Fibroblast of skin of left biceps (primary cell): ENCODE measurements around the gene NETO2.
"Not testable (repeated sequence)": the region's sequence is repeated elsewhere in the genome, so short reads cannot be mapped to it uniquely, and the experiment has no call there.

Experiments
- DNase-seq, 2 experiments: peaks; one replicate each; pipeline ENCODE4 v3.0.0-alpha.2; 2013; ENCODE audit warnings: low read depth in 2 of 2

The NETO2 gene

GRCh38 chr16:47143677-47144558 lies at the start of gene NETO2:
Gene NETO2, minus strand, starts transcription at chr16:47143945. Its CDS starts 333 bp downstream, at chr16:47143612.
- DNase-seq: no peak

GRCh38 chr16:47182318-47182717 lies 38.6 kb upstream of the NETO2 start:
- DNase-seq: no peak

DNA sequence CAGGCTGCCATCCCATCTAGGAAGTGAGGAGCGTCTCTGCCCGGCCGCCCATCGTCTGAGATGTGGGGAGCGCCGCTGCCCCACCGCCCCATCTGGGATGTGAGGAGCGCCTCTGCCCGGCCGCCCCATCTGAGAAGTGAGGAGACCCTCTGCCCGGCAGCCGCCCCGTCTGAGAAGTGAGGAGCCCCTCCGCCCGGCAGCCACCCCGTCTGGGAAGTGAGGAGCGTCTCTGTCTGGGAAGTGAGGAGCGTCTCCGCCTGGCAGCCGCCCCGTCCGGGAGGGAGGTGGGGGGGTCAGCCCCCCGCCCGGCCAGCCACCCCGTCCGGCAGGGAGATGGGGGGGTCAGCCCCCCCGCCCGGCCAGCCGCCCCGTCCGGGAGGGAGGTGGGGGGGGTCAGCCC lies 37.3 kb upstream of the NETO2 start:
- DNase-seq: not testable (repeated sequence)

DNA sequence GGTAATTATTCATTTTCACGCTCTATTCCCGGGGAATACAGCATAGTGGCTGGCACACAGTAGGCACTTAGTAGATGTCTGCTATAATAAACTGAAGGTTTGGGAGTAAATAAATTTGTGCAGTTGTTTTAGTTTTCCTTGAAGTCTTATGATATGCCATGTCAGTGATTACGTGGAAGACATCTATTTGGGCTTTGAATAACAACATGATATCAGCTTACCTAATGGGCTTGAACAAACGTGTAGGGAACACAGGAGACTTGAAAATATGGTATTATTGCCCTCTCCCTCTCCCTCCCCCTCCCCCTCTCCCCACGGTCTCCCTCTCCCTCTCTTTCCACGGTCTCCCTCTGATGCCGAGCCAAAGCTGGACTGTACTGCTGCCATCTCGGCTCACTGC lies 36.3 kb upstream of the NETO2 start:
- no peak for DNase-seq

- no peak for DNase-seq
Observed at GRCh38 chr16:47175152-47175551, 31.4 kb upstream of the NETO2 start.

GRCh38 chr16:47162670-47163420 lies 19.1 kb upstream of the NETO2 start:
- no peak for DNase-seq

GRCh38 chr16:47161464-47161863 lies 17.7 kb upstream of the NETO2 start:
- DNase-seq: no peak

DNA sequence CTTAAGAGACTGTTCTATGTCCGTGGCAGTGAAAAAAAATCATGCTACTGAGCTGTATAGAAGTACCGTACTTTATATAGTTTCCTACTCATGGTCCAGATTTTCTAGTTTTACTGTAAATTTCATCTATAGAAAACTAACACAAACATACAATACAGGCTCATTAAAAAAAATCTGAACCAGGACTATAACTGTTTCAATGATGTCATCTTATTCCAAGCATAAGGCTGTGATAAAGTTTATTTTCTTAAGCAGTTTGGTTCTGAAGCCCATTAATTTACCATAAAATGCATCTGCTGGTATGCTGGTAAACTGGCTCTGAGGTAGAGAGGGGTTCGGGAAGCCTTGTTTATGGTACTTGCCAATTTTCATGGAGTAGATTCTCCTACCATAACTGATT lies 16.7 kb upstream of the NETO2 start:
- DNase-seq: no peak

GRCh38 chr16:47158992-47159391 lies 15.2 kb upstream of the NETO2 start:
- DNase-seq: no peak

GRCh38 chr16:47156680-47157215 lies 13.0 kb upstream of the NETO2 start:
- no peak for DNase-seq

DNA sequence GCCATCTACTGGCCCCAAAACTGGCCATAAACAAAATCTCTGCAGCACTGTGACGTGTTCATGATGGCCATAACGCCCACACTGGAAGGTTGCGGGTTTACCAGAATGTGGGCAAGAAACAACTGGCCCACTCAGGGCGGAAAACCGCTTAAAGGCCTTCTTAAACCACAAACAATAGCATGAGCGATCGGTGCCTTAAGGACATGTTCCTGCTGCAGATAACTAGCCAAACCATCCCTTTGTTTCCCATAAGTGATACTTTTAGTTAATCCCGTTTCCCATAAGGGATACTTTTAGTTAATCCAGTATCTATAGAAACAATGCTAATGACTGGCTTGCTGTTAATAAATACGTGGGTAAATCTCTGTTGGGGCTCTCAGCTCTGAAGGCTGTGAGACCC lies 8.8 kb upstream of the NETO2 start:
- DNase-seq: not testable (repeated sequence)

GRCh38 chr16:47150067-47150466 lies 6.3 kb upstream of the NETO2 start:
- DNase-seq: no peak

- DNase-seq: no peak
Observed at GRCh38 chr16:47144559-47144877, 773 bp upstream of the NETO2 start.

DNA sequence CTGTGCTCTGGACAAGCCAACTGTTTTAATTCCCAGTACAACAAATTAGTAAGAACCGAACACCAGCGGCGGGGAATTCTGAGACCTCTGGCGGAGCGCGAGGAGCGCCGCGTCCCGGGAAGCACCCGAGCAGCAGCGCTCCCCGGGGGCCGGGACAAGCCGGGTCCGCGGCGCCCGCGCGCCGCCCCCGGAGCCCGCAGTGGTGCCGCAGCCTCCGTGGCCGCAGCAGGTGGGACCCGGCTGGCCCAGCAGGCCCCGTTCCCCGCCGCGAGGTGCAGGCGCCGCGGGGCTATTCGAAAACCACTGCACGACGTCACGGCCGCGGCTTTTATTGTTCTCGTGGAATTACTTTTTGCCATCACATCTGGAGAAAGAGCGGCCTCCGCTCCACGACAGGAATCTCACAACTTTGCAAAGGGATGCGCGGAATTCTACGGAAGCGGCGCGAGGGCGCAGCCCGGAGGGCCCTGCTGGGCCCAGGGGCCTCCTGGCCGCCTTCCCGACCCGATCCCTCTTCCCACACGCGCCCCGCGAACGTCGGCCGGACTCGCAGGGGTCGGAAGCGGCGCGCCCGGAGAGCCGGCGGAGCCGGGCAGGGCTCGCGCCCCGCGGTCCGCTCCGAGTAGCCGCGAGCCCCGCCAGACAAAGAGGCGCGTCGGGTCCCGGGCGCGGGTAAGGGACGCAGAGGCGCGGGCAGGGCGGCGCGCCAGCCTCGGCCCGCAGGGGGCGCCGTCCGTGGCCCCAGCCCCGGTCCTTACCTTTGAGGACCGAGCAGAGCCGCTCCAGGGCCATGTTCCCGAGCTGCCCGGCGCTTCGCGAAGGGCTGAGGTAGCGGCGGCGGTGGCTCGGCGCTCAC lies 696 bp downstream of the NETO2 start:
- DNase-seq: peak in 1 of 2 experiments; percentile 39

DNA sequence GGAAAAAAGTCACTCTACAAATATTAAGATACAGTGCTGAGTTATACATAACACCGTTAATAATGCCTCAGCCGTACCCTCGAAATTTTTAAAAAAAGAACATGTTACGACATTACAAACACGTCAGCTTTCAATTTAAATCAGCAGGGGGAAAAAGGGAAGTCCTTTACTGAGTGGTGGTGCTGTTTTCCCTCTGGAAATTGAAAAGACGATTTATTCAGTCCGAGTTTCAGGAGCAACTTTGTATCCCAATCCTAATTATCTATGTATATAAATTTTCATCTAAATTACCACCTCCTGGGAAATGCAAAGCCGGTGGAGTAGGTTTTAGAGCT lies 1.3 kb downstream of the NETO2 start:
- DNase-seq: no peak

DNA sequence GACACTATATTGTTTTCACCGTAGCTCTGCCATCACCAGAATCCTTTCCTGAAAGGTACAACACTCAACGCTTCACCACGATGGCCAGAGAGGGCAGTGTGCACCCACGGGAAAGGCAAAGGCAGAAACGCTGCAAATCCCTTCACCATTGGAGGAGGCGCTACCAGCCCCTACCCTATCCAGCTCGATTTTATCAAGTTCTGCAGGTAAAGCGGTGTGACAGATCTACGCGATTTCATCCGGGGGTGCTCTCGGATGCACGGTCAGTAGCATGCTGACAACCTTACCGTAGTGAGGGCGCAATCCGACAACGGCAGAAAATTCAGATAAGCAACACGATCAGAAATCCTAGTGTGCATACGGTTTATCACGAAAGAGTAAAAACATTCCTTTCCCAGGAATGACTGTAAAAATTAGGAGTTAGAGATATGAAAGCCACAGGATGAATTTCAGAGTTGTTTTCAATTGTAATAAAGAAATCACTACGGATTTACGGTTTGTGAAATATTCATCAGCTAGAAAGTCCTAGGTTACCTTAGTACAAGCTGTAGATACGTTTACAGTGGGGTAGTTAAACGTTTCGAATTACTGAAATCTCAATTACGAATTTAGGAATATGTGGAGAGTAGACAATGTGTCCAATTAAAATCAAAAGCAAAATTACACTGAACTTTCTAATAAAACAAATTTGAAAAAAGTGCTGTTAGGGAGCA lies 1.8 kb downstream of the NETO2 start:
- DNase-seq: peak; percentile 44 to 46

DNA sequence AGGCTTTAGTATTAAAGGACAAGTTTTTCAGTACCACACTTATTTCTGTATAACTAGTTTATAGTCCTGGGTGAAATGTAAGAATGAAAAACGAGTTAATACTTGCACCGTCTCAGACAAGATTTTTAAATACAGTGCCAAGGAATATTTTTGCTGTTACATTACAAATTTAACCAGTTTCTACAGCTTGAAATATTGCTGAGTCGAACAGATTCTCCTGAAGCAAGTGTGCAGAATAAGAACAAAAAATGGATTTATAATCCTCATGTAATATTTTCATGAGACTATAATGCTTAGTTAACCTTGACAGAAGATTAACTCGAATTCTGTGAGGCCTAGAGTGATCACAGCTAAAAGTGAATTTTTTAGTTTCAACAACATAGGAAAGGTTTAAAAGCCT lies 3.1 kb downstream of the NETO2 start:
- DNase-seq: no peak

DNA sequence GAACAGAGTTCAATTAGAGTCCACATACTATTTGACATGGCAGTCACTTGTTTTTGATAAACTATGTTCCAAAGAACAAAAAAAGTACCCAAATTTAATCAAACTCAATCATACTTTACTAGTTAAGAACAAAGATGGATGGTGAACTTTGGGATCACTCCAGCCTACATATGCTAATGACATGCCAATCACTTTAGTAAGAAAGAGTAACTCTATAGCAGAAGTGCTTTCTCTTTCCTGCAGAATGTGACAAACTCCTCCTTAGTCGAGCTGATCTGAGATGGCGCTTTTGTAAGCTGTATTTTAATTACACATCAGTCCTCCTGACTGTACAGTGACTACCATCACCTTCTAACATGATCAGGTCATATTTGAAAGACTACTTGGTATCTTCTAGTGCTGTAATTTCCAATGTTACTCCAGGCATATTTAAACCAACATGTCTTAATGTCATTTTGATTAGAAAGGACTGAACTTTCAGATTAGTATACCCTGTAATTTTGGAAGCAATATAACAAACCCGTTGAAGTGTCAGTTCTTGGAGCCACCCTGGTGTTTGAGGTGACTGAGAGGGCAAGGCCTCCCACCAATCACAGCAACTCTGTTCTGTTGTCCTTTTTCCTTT lies 4.1 kb downstream of the NETO2 start:
- DNase-seq: no peak

DNA sequence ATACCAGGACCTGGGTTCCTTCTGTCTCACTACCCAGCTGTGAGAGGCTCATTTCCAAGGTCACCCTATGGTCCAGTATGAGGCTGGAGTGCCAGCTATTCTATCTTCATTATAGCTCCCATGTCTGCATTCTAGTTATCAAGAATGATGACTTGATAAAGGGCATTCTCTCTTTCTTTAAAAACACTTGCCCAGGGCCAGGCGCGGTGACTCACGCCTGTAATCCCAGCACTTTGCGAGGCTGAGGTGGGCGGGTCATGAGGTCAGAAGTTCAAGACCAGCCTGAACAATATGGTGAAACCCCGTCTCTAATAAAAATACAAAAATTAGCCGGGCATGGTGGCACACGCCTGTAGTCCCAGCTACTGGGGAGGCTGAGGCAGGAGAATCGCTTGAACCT lies 5.8 kb downstream of the NETO2 start:
- DNase-seq: not testable (repeated sequence)

GRCh38 chr16:47136099-47136842 lies 7.5 kb downstream of the NETO2 start:
- no peak for DNase-seq
